Measurements from ENCODE around the gene MAGI1. TPM values are rescaled to one million over a fixed set of nuclear protein-coding genes. Genes with fewer than 3 reads are reported as not detected.

The MAGI1 gene
- polyA plus RNA-seq, 1 experiment, result 14.2 TPM

GRCh38 chr3:65762235-65762580 is 276.5 kb downstream of the MAGI1 start:
- H3K27ac ChIP-seq (ENCODE audit: low read depth, low read length), result no peak overlapping the region
- TF ChIP-seq CTCF (IDR thresholded peaks at IDR 0.05; ENCODE audit: low read depth, low read length), result no peak
- no peaks in the 10 kb centered on the region for H3K27me3 ChIP-seq (ENCODE audit: control insufficient read depth, insufficient read depth, low read length)
- DNase-seq (ENCODE audit: low read depth, low spot score), result no peak
- H3K4me3 ChIP-seq (ENCODE audit: low read depth, low read length), result no peak overlapping the region
- H3K9me3 ChIP-seq (ENCODE audit: control insufficient read depth, insufficient read depth, low read length), result no peaks in the 10 kb centered on the region
- CTCF ChIA-PET, result interaction anchor here (1.6 to 3.3 kb wide), 2 partner anchors 11 to 323 kb away, joined by 3 to 19 read pairs; no protein-coding TSS in a partner anchor
- POLR2A ChIA-PET, result no interaction called here

GRCh38 chr3:65761446-65762234 is 277.1 kb downstream of the MAGI1 start:
- POLR2A ChIA-PET, result no interaction called here
- Histone ChIP-seq H3K9me3 (ENCODE audit: control insufficient read depth, insufficient read depth, low read length) (no peaks in the 10 kb centered on the region), H3K27ac (ENCODE audit: low read depth, low read length) (no peak overlapping the region), H3K27me3 (ENCODE audit: control insufficient read depth, insufficient read depth, low read length) (no peaks in the 10 kb centered on the region), H3K4me3 (ENCODE audit: low read depth, low read length) (no peak overlapping the region)
- no peak for DNase-seq (ENCODE audit: low read depth, low spot score)
- CTCF ChIA-PET, result interaction anchor here (0.9 to 3.3 kb wide), 3 partner anchors 10 to 323 kb away, joined by 3 to 19 read pairs (median 5); no protein-coding TSS in a partner anchor
- TF ChIP-seq CTCF (IDR thresholded peaks at IDR 0.05; ENCODE audit: low read depth, low read length), result no peak

GRCh38 chr3:65758876-65759598 is 279.7 kb downstream of the MAGI1 start:
- no peak for DNase-seq (ENCODE audit: low read depth, low spot score)
- peak overlapping the region; percentile 43 for H3K4me3 ChIP-seq (ENCODE audit: low read depth, low read length)
- TF ChIP-seq CTCF (IDR thresholded peaks at IDR 0.05; ENCODE audit: low read depth, low read length), result no peak
- ChIA-PET CTCF (interaction anchor here (0.7 to 3.3 kb wide), 6 partner anchors 8 to 420 kb away, joined by 3 to 19 read pairs (median 4); no protein-coding TSS in a partner anchor), POLR2A (interaction anchor here (0.7 kb wide), 1 partner anchor 221 kb away, joined by 16 read pairs; no protein-coding TSS in a partner anchor)
- H3K27ac ChIP-seq (ENCODE audit: low read depth, low read length), result no peak overlapping the region
- no peaks in the 10 kb centered on the region for H3K9me3 ChIP-seq (ENCODE audit: control insufficient read depth, insufficient read depth, low read length)
- H3K27me3 ChIP-seq (ENCODE audit: control insufficient read depth, insufficient read depth, low read length), result no peaks in the 10 kb centered on the region

- no peak overlapping the region for H3K4me3 ChIP-seq (ENCODE audit: low read depth, low read length)
- TF ChIP-seq CTCF (IDR thresholded peaks at IDR 0.05; ENCODE audit: low read depth, low read length), result no peak
- ChIA-PET POLR2A (no interaction called here), CTCF (interaction anchor here (0.6 to 1.8 kb wide), 5 partner anchors 9 to 416 kb away, joined by 3 to 17 read pairs (median 3); no protein-coding TSS in a partner anchor)
- H3K9me3 ChIP-seq (ENCODE audit: control insufficient read depth, insufficient read depth, low read length), result no peaks in the 10 kb centered on the region
- H3K27ac ChIP-seq (ENCODE audit: low read depth, low read length), result no peak overlapping the region
- no peak for DNase-seq (ENCODE audit: low read depth, low spot score)
- no peaks in the 10 kb centered on the region for H3K27me3 ChIP-seq (ENCODE audit: control insufficient read depth, insufficient read depth, low read length)
Observed at GRCh38 chr3:65758438-65758837, 280.3 kb downstream of the MAGI1 start.

GRCh38 chr3:65752636-65753035 is 286.1 kb downstream of the MAGI1 start:
- H3K27me3 ChIP-seq (ENCODE audit: control insufficient read depth, insufficient read depth, low read length), result no peaks in the 10 kb centered on the region
- no peak for DNase-seq (ENCODE audit: low read depth, low spot score)
- no peak for TF ChIP-seq CTCF (IDR thresholded peaks at IDR 0.05; ENCODE audit: low read depth, low read length)
- CTCF ChIA-PET, result interaction anchor here (0.6 to 7.3 kb wide), 10 partner anchors 8 to 400 kb away, joined by 3 to 111 read pairs (median 6); no protein-coding TSS in a partner anchor
- H3K9me3 ChIP-seq (ENCODE audit: control insufficient read depth, insufficient read depth, low read length), result no peaks in the 10 kb centered on the region
- no peak overlapping the region for H3K27ac ChIP-seq (ENCODE audit: low read depth, low read length)
- POLR2A ChIA-PET, result no interaction called here
- H3K4me3 ChIP-seq (ENCODE audit: low read depth, low read length), result no peak overlapping the region
